ENCODE results near the gene NEU2. TPM values are rescaled to one million over a fixed set of nuclear protein-coding genes. Genes with fewer than 3 reads are reported as not detected.

The NEU2 gene
- total and polyA plus RNA-seq, 4 donors: not detected

DNA sequence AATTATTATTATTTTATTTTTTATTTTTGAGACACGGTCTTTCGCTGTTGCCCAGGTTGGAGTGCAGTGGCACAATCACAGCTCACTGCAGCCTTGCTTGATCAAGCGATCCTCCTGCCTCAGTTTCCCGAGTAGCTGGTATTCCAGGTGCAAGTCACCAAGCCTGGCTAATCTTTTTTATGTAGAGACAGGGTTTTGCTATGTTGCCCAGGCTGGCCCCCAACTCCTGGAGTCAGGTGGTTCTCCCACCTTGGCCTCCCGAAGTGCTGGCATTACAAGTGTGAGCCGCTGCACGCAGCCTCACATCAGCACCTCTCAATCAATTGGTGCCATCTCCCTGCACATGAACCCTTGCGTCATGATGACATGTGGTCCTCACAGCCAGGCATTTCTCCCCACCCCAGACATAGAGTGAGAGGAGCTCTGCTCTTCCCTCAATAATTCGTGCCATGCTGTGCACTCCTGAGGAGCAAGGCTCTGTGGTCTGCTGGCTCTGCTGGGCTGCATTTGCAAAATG, 33.5 kb downstream of the NEU2 start:
- TF ChIP-seq TAF1 (conservative IDR thresholded peaks at IDR 0.05) (no peak), YY1 (IDR thresholded peaks at IDR 0.05) (no peak), ZBTB33 (IDR thresholded peaks at IDR 0.05) (no peak), ATF3 (IDR thresholded peaks at IDR 0.05) (no peak), NR2F2 (IDR thresholded peaks at IDR 0.05) (no peak), JUND (IDR thresholded peaks at IDR 0.05) (no peak), SP1 (IDR thresholded peaks at IDR 0.05) (no peak)
- TF ChIP-seq, protein P1, sequence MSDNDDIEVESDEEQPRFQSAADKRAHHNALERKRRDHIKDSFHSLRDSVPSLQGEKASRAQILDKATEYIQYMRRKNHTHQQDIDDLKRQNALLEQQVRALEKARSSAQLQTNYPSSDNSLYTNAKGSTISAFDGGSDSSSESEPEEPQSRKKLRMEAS (IDR thresholded peaks at IDR 0.05): no peak
- Histone ChIP-seq H3K4me1 (ENCODE audit: control insufficient read depth in 4 of 4, insufficient read depth in 4 of 4, low read length in 3 of 4) (peaks cover 0 to 13% (median 3%) of the 10 kb centered on the region in 4 donors), H3K27me3 (ENCODE audit: control insufficient read depth in 4 of 4, insufficient read depth in 4 of 4, low read length in 3 of 4) (no peaks in the 10 kb centered on the region), H3K4me3 (ENCODE audit: low read depth in 1 of 3, low read length in 3 of 3) (no peak overlapping the region), H3K36me3 (ENCODE audit: control insufficient read depth in 4 of 4, insufficient read depth in 3 of 4, low read depth in 1 of 4, low read length in 3 of 4) (no peaks in the 10 kb centered on the region), H3K9me3 (ENCODE audit: control insufficient read depth in 4 of 4, low read length in 3 of 4) (no peaks in the 10 kb centered on the region), H3K27ac (ENCODE audit: low read depth in 1 of 2, low read length in 2 of 2) (no peak overlapping the region), H3K9ac (ENCODE audit: low read depth in 1 of 2, low read length in 2 of 2) (no peak overlapping the region)
- no peak for DNase-seq (ENCODE audit: low spot score)
- WGBS: 95% methylated on average over 9 of the region's 9 CpGs

DNA sequence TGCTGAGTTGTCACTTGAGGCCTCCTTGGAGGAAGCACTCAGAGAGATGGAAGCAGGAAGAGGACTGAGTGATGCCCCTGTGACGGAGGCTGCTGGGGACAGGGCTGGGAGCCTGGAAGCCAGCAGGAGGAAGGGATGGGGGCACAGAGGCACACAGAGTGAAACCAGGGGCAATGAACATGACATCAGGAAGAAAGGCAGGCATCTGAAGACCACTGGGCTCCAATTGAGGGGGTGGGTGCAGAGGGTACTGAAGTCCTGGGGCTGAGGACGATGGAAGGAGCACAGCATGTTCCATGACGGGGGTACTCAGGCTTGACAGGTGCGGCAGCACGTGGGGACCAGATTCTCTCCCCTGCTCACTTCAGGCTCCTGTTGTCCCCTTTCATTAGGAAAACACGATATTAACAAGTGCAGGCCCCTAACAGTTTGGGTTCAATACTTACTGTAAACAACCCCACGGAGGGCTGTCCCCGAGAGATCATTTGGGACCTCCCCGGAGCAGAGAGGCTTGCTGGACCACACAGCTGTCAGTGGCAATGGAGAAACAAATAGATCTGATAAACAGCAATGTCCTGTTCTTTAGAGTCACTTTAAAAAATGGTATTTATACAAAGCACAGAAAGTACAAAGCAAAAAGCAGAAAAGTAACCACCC, 36.4 kb downstream of the NEU2 start:
- no peaks in the 10 kb centered on the region for H3K9me3 ChIP-seq (ENCODE audit: control insufficient read depth in 4 of 4, low read length in 3 of 4)
- TF ChIP-seq RXRA (IDR thresholded peaks at IDR 0.05) (no peak), YY1 (IDR thresholded peaks at IDR 0.05) (no peak), FOXA2 (IDR thresholded peaks at IDR 0.05) (no peak), NR2F2 (IDR thresholded peaks at IDR 0.05) (no peak), ZBTB33 (IDR thresholded peaks at IDR 0.05) (no peak), SP1 (IDR thresholded peaks at IDR 0.05) (no peak), HNF4G (IDR thresholded peaks at IDR 0.05) (no peak)
- TF ChIP-seq, protein P2, sequence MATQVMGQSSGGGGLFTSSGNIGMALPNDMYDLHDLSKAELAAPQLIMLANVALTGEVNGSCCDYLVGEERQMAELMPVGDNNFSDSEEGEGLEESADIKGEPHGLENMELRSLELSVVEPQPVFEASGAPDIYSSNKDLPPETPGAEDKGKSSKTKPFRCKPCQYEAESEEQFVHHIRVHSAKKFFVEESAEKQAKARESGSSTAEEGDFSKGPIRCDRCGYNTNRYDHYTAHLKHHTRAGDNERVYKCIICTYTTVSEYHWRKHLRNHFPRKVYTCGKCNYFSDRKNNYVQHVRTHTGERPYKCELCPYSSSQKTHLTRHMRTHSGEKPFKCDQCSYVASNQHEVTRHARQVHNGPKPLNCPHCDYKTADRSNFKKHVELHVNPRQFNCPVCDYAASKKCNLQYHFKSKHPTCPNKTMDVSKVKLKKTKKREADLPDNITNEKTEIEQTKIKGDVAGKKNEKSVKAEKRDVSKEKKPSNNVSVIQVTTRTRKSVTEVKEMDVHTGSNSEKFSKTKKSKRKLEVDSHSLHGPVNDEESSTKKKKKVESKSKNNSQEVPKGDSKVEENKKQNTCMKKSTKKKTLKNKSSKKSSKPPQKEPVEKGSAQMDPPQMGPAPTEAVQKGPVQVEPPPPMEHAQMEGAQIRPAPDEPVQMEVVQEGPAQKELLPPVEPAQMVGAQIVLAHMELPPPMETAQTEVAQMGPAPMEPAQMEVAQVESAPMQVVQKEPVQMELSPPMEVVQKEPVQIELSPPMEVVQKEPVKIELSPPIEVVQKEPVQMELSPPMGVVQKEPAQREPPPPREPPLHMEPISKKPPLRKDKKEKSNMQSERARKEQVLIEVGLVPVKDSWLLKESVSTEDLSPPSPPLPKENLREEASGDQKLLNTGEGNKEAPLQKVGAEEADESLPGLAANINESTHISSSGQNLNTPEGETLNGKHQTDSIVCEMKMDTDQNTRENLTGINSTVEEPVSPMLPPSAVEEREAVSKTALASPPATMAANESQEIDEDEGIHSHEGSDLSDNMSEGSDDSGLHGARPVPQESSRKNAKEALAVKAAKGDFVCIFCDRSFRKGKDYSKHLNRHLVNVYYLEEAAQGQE (IDR thresholded peaks at IDR 0.05): no peak
- WGBS: 72% methylated on average over 9 of the region's 9 CpGs
- H3K4me1 ChIP-seq (ENCODE audit: control insufficient read depth in 4 of 4, insufficient read depth in 4 of 4, low read length in 3 of 4): peaks cover 0 to under 1% (median 0%) of the 10 kb centered on the region in 4 donors
- no peak overlapping the region for H3K9ac ChIP-seq (ENCODE audit: low read depth in 1 of 2, low read length in 2 of 2)
- no peaks in the 10 kb centered on the region for H3K36me3 ChIP-seq (ENCODE audit: control insufficient read depth in 4 of 4, insufficient read depth in 3 of 4, low read depth in 1 of 4, low read length in 3 of 4)
- no peak overlapping the region for H3K4me3 ChIP-seq (ENCODE audit: low read depth in 1 of 3, low read length in 3 of 3)
- H3K27ac ChIP-seq (ENCODE audit: low read depth in 1 of 2, low read length in 2 of 2): no peak overlapping the region
- no peaks in the 10 kb centered on the region for H3K27me3 ChIP-seq (ENCODE audit: control insufficient read depth in 4 of 4, insufficient read depth in 4 of 4, low read length in 3 of 4)
- DNase-seq (ENCODE audit: low spot score): no peak
